Endometrial microvascular endothelial cells (primary cell): ENCODE measurements around the gene PRSS53. TPM values are rescaled to one million over a fixed set of nuclear protein-coding genes. Genes with fewer than 3 reads are reported as not detected.

Experiments
- in situ Hi-C: cut with HindIII; loops from 2 replicates; pipeline ENCODE4 v1.10.0; 2017; ENCODE audit warnings: low sequenced_read_pairs, low pct_unique_long_range_greater_than_20kb; ENCODE audit errors: inconsistent ontology term
- total RNA-seq: library from RNA; depleted of rRNA; stranded (reverse); fragments of >200 nt; gene quantifications from one replicate; pipeline ENCODE4 v1.2.3, GENCODE V29; 2015; ENCODE audit errors: inconsistent ontology term

PRSS53 gene
- total RNA-seq, 1 donor from 2014 or later: 0.19 TPM

- in situ Hi-C loops: no loop called here
Measured at GRCh38 chr16:31081428-31082351, 7.1 kb downstream of the PRSS53 start.

GRCh38 chr16:31080756-31081419, 7.9 kb downstream of the PRSS53 start:
- in situ Hi-C loops: no loop called here

- in situ Hi-C loops: no loop called here
Measured at GRCh38 chr16:31080035-31080629, 8.6 kb downstream of the PRSS53 start.

GRCh38 chr16:31079342-31079944, 9.3 kb downstream of the PRSS53 start:
- in situ Hi-C loops: no loop called here

GRCh38 chr16:31078597-31079341, 10.0 kb downstream of the PRSS53 start:
- in situ Hi-C loops: no loop called here

- in situ Hi-C loops: no loop called here
Measured at GRCh38 chr16:31077592-31078396, 10.9 kb downstream of the PRSS53 start.

- in situ Hi-C loops: no loop called here
Measured at GRCh38 chr16:31077024-31077423, 11.7 kb downstream of the PRSS53 start.

- in situ Hi-C loops: no loop called here
Measured at GRCh38 chr16:31076319-31076718, 12.4 kb downstream of the PRSS53 start.

GRCh38 chr16:31074814-31075183, 13.9 kb downstream of the PRSS53 start:
- in situ Hi-C loops: loop anchor here (25.0 kb wide), 1 partner anchor 112 kb away; the partner anchor contains the start of gene SETD1A

GRCh38 chr16:31073970-31074813, 14.6 kb downstream of the PRSS53 start, which contains the start of the genes ZNF646 and ZNF668:
Gene ZNF646, plus strand, starts transcription at chr16:31074422. Its CDS starts 1,903 bp downstream, at chr16:31076325.
Gene ZNF668, minus strand, starts transcription at chr16:31074240. Its CDS starts 9,781 bp downstream, at chr16:31064459.
- in situ Hi-C loops: loop anchor here (25.0 kb wide), 1 partner anchor 112 kb away; the partner anchor contains the start of gene SETD1A

- in situ Hi-C loops: loop anchor here (25.0 kb wide), 1 partner anchor 111 kb away; the partner anchor contains the start of gene SETD1A
Measured at GRCh38 chr16:31073142-31073969, 15.4 kb downstream of the PRSS53 start.

GRCh38 chr16:31072540-31073141, 16.1 kb downstream of the PRSS53 start:
- in situ Hi-C loops: loop anchor here (25.0 kb wide), 1 partner anchor 110 kb away; the partner anchor contains the start of gene SETD1A

GRCh38 chr16:31071861-31072260, 16.9 kb downstream of the PRSS53 start:
- in situ Hi-C loops: loop anchor here (25.0 kb wide), 1 partner anchor 110 kb away; the partner anchor contains the start of gene SETD1A

- in situ Hi-C loops: loop anchor here (25.0 kb wide), 1 partner anchor 105 kb away; the partner anchor contains the start of gene SETD1A
Measured at GRCh38 chr16:31067342-31067741, 21.4 kb downstream of the PRSS53 start.

GRCh38 chr16:31064882-31065461, 23.8 kb downstream of the PRSS53 start:
- in situ Hi-C loops: loop anchor here (25.0 kb wide), 1 partner anchor 103 kb away; the partner anchor contains the start of gene SETD1A
